HepG2 (cell line): ENCODE measurements around the gene ZMIZ1. TPM values are rescaled to one million over a fixed set of nuclear protein-coding genes. Genes with fewer than 3 reads are reported as not detected.

Experiments used
- E2F5 ChIP-seq: sonication (generic); formaldehyde crosslinking; conservative IDR thresholded peaks from 2 replicates; pipeline ENCODE4 v1.4.0; 2020; ENCODE audit warnings: missing genetic modification reagents
- HNF4G ChIP-seq, 2 experiments: sonication (generic) in 1 of 2; formaldehyde crosslinking in 1 of 2; IDR thresholded peaks; 2 replicates each; pipeline versions ENCODE4 v1.4.0 to v1.6.1; 2011 to 2020; ENCODE audit warnings: borderline replicate concordance in 2 of 2, low read depth in 2 of 2, mild to moderate bottlenecking in 2 of 2, low read length in 1 of 2, missing genetic modification reagents in 1 of 2, moderate library complexity in 1 of 2
- ISL2 ChIP-seq: sonication (generic); formaldehyde crosslinking; IDR thresholded peaks from 2 replicates; pipeline ENCODE4 v1.5.0; 2020; ENCODE audit warnings: missing genetic modification reagents
- KLF12 ChIP-seq: sonication (generic); formaldehyde crosslinking; IDR thresholded peaks from 2 replicates; pipeline ENCODE4 v1.4.0; 2020; ENCODE audit warnings: missing genetic modification reagents, borderline replicate concordance
- RAD51 ChIP-seq: fragments of 450-650 bp; IDR thresholded peaks from 2 replicates; pipeline ENCODE4 v1.6.1; 2016; ENCODE audit warnings: borderline replicate concordance
- SAFB2 ChIP-seq: sonication (generic); formaldehyde crosslinking; IDR thresholded peaks from 2 replicates; pipeline ENCODE4 v1.5.1; 2020; ENCODE audit warnings: missing genetic modification reagents, low read depth, mild to moderate bottlenecking, borderline replicate concordance
- TEAD3 ChIP-seq: optimal IDR thresholded peaks from 2 replicates; pipeline ENCODE3; 2016; ENCODE audit warnings: borderline replicate concordance
- THAP7 ChIP-seq: sonication (generic); formaldehyde crosslinking; IDR thresholded peaks from 2 replicates; pipeline ENCODE4 v1.8.1; 2023; ENCODE audit warnings: mild to moderate bottlenecking, missing genetic modification reagents
- ZBTB3 ChIP-seq: sonication (generic); formaldehyde crosslinking; IDR thresholded peaks from 2 replicates; pipeline ENCODE4 v1.4.0; 2020; ENCODE audit warnings: low read depth, mild to moderate bottlenecking, moderate library complexity, missing genetic modification reagents, borderline replicate concordance
- ZBTB7B ChIP-seq: sonication (generic); formaldehyde crosslinking; IDR thresholded peaks from 2 replicates; pipeline ENCODE4 v1.4.0; 2020; ENCODE audit warnings: missing genetic modification reagents
- ZBTB8A ChIP-seq: sonication (generic); formaldehyde crosslinking; IDR thresholded peaks from 2 replicates; pipeline ENCODE4 v1.4.0; 2020; ENCODE audit warnings: mild to moderate bottlenecking, low read depth, missing genetic modification reagents, borderline replicate concordance
- ZNF143 ChIP-seq: sonication (generic); formaldehyde crosslinking; IDR thresholded peaks from 2 replicates; pipeline ENCODE4 v1.4.0; 2020; ENCODE audit warnings: missing genetic modification reagents
- ZNF354B ChIP-seq: sonication (generic); formaldehyde crosslinking; IDR thresholded peaks from 2 replicates; pipeline ENCODE4 v1.8.0; 2022; ENCODE audit warnings: mild to moderate bottlenecking, missing genetic modification reagents
- polyA plus RNA-seq, 8 experiments: library from polyadenylated mRNA; depleted of rRNA in 3 of 8; stranded (reverse) in 7 of 8; unstranded in 1 of 8; fragments of >200 nt; fragmentation: Illumina TruSeq in 4 of 8; extraction: Trizol in 4 of 8; gene quantifications; 2 replicates each; pipeline versions ENCODE4 v1.2.1 to v1.2.3, GENCODE V29; 2011 to 2016; ENCODE audit warnings: low read depth in 4 of 8, missing spikeins in 1 of 8, mixed read lengths in 1 of 8; ENCODE audit not compliant: insufficient read depth in 1 of 8
- total RNA-seq, 5 experiments: library from RNA; depleted of rRNA; stranded (reverse); fragments of >200 nt; fragmentation: Illumina TruSeq; extraction: Trizol; gene quantifications; 2 replicates each; pipeline ENCODE4 v1.2.3, GENCODE V29; 2016; ENCODE audit warnings: low read depth in 1 of 5
- TF ChIP-seq, protein P1 (sequence below): sonication (generic); formaldehyde crosslinking; IDR thresholded peaks from 2 replicates; pipeline ENCODE4 v1.5.0; 2020; ENCODE audit warnings: mild to moderate bottlenecking, missing genetic modification reagents, borderline replicate concordance
- TF ChIP-seq, protein P2 (sequence below): sonication (generic); formaldehyde crosslinking; IDR thresholded peaks from 2 replicates; pipeline ENCODE4 v1.9.0; 2021; ENCODE audit warnings: missing genetic modification reagents, mild to moderate bottlenecking, borderline replicate concordance
- TF ChIP-seq, protein P3 (sequence below): IDR thresholded peaks from 2 replicates; pipeline ENCODE4 v1.6.1; 2016; ENCODE audit warnings: control low read depth

Gene ZMIZ1
- total and polyA plus RNA-seq, 2 of the 13 experiments (the other 11 are each of a cell fraction or from before 2014, with no cell fraction given): 5.3 to 10.2 TPM

- TF ChIP-seq, protein P1, sequence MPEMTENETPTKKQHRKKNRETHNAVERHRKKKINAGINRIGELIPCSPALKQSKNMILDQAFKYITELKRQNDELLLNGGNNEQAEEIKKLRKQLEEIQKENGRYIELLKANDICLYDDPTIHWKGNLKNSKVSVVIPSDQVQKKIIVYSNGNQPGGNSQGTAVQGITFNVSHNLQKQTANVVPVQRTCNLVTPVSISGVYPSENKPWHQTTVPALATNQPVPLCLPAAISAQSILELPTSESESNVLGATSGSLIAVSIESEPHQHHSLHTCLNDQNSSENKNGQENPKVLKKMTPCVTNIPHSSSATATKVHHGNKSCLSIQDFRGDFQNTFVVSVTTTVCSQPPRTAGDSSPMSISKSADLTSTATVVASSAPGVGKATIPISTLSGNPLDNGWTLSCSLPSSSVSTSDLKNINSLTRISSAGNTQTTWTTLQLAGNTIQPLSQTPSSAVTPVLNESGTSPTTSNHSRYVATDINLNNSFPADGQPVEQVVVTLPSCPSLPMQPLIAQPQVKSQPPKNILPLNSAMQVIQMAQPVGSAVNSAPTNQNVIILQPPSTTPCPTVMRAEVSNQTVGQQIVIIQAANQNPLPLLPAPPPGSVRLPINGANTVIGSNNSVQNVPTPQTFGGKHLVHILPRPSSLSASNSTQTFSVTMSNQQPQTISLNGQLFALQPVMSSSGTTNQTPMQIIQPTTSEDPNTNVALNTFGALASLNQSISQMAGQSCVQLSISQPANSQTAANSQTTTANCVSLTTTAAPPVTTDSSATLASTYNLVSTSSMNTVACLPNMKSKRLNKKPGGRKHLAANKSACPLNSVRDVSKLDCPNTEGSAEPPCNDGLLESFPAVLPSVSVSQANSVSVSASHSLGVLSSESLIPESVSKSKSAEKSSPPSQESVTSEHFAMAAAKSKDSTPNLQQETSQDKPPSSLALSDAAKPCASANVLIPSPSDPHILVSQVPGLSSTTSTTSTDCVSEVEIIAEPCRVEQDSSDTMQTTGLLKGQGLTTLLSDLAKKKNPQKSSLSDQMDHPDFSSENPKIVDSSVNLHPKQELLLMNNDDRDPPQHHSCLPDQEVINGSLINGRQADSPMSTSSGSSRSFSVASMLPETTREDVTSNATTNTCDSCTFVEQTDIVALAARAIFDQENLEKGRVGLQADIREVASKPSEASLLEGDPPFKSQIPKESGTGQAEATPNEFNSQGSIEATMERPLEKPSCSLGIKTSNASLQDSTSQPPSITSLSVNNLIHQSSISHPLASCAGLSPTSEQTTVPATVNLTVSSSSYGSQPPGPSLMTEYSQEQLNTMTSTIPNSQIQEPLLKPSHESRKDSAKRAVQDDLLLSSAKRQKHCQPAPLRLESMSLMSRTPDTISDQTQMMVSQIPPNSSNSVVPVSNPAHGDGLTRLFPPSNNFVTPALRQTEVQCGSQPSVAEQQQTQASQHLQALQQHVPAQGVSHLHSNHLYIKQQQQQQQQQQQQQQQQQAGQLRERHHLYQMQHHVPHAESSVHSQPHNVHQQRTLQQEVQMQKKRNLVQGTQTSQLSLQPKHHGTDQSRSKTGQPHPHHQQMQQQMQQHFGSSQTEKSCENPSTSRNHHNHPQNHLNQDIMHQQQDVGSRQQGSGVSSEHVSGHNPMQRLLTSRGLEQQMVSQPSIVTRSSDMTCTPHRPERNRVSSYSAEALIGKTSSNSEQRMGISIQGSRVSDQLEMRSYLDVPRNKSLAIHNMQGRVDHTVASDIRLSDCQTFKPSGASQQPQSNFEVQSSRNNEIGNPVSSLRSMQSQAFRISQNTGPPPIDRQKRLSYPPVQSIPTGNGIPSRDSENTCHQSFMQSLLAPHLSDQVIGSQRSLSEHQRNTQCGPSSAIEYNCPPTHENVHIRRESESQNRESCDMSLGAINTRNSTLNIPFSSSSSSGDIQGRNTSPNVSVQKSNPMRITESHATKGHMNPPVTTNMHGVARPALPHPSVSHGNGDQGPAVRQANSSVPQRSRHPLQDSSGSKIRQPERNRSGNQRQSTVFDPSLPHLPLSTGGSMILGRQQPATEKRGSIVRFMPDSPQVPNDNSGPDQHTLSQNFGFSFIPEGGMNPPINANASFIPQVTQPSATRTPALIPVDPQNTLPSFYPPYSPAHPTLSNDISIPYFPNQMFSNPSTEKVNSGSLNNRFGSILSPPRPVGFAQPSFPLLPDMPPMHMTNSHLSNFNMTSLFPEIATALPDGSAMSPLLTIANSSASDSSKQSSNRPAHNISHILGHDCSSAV: no peak
- TF ChIP-seq ZBTB8A (no peak), SAFB2 (CRISPR knock-in tag) (no peak), TEAD3 (peak; percentile 80), ZNF143 (no peak), ZBTB3 (CRISPR knock-in tag) (0 out of 2 replicates have a peak, but pooled peaks have one; percentile 47), RAD51 (no peak), ISL2 (peak; percentile 36; the same call in 1 of the 2 replicates), E2F5 (no peak), KLF12 (no peak; the same call in 1 of the 2 replicates), ZNF354B (CRISPR knock-in tag) (no peak), THAP7 (CRISPR knock-in tag) (no peak), ZBTB7B (CRISPR knock-in tag) (peak; percentile 57; the same call in 1 of the 2 replicates), HNF4G (IDR thresholded peaks at IDR 0.05; ENCODE audit: borderline replicate concordance, low read depth, low read length) (peak; percentile 34; the same call in 1 of the 2 replicates), HNF4G (CRISPR knock-in tag; IDR thresholded peaks at IDR 0.05; ENCODE audit: borderline replicate concordance, low read depth) (peak; percentile 69; the same call in 1 of the 2 replicates)
- TF ChIP-seq, protein P2, sequence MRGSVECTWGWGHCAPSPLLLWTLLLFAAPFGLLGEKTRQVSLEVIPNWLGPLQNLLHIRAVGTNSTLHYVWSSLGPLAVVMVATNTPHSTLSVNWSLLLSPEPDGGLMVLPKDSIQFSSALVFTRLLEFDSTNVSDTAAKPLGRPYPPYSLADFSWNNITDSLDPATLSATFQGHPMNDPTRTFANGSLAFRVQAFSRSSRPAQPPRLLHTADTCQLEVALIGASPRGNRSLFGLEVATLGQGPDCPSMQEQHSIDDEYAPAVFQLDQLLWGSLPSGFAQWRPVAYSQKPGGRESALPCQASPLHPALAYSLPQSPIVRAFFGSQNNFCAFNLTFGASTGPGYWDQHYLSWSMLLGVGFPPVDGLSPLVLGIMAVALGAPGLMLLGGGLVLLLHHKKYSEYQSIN (CRISPR knock-in tag): no peak
- TF ChIP-seq, protein P3, sequence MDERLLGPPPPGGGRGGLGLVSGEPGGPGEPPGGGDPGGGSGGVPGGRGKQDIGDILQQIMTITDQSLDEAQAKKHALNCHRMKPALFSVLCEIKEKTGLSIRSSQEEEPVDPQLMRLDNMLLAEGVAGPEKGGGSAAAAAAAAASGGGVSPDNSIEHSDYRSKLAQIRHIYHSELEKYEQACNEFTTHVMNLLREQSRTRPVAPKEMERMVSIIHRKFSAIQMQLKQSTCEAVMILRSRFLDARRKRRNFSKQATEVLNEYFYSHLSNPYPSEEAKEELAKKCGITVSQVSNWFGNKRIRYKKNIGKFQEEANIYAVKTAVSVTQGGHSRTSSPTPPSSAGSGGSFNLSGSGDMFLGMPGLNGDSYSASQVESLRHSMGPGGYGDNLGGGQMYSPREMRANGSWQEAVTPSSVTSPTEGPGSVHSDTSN: no peak
These were observed 117.1 kb downstream of the ZMIZ1 start (continued) for GRCh38 chr10:79185796-79186374.
